ENCODE results near the gene STAT5B. TPM values are rescaled to one million over a fixed set of nuclear protein-coding genes. Genes with fewer than 3 reads are reported as not detected.
A peak's percentile ranks its signal among the peaks of the same experiment; 100 is the strongest.

STAT5B gene
- total and polyA plus RNA-seq, 2 of the 13 experiments (the other 11 are each of a cell fraction or from before 2014, with no cell fraction given), result 21.0 to 42.8 TPM

- peak; percentile 38; the same call in 1 of the 2 replicates for TF ChIP-seq ARID5B (CRISPR knock-in tag; IDR thresholded peaks at IDR 0.05)
- TF ChIP-seq KDM6A (CRISPR knock-in tag; IDR thresholded peaks at IDR 0.05; ENCODE audit: low read depth), result peak; percentile 48; the same call in 1 of the 2 replicates
- peak; percentile 68 for TF ChIP-seq HOXA3 (CRISPR knock-in tag; IDR thresholded peaks at IDR 0.05)
- no peak for TF ChIP-seq RAD51 (IDR thresholded peaks at IDR 0.05; ENCODE audit: borderline replicate concordance)
- TF ChIP-seq GATA4 (IDR thresholded peaks at IDR 0.05; ENCODE audit: borderline replicate concordance, low read depth), result no peak
- no peak for TF ChIP-seq PRMT3 (CRISPR knock-in tag; IDR thresholded peaks at IDR 0.05; ENCODE audit: borderline replicate concordance, low read depth)
- no peak; the same call in 1 of the 2 replicates for TF ChIP-seq PHF8 (CRISPR knock-in tag; IDR thresholded peaks at IDR 0.05)
- TF ChIP-seq ZNF547 (CRISPR knock-in tag; IDR thresholded peaks at IDR 0.05), result no peak
- TF ChIP-seq GTF3A (CRISPR knock-in tag; conservative IDR thresholded peaks at IDR 0.05), result no peak
- TF ChIP-seq EHMT2 (IDR thresholded peaks at IDR 0.05; ENCODE audit: borderline replicate concordance, low read depth, low read length), result no peak
- TF ChIP-seq RNF2 (conservative IDR thresholded peaks at IDR 0.05; ENCODE audit: low read depth), result no peak
- no peak for TF ChIP-seq ZNF546 (CRISPR knock-in tag; conservative IDR thresholded peaks at IDR 0.05)
- TF ChIP-seq NFE2L2 (IDR thresholded peaks at IDR 0.05; ENCODE audit: low read length), result no peak
- peak; percentile 32; the same call in 1 of the 2 replicates for TF ChIP-seq PATZ1 (CRISPR knock-in tag; IDR thresholded peaks at IDR 0.05)
- TF ChIP-seq SRF (IDR thresholded peaks at IDR 0.05; ENCODE audit: low read depth, low read length), result no peak
- TF ChIP-seq ZNF280B (CRISPR knock-in tag; IDR thresholded peaks at IDR 0.05; ENCODE audit: borderline replicate concordance), result no peak
- peak; percentile 49 for TF ChIP-seq POLR2AphosphoS5 (IDR thresholded peaks at IDR 0.05; ENCODE audit: low read depth, low read length)
These were observed 28.2 kb upstream of the STAT5B start (continued) for GRCh38 chr17:42304187-42305030.
